Peyer's patch (tissue), 4 donors: ENCODE measurements around the gene SMAD2. TPM values are rescaled to one million over a fixed set of nuclear protein-coding genes. Genes with fewer than 3 reads are reported as not detected.

Experiments
- DNase-seq, 3 donors: peaks; one replicate each; pipeline ENCODE4 v3.0.0-alpha.2; 2017 to 2019
- H3K27ac ChIP-seq, 4 donors: fragments of 200-600 bp; sonication (generic); one replicate each; pipeline ENCODE4 v1.5.1; 2016 to 2019
- H3K27me3 ChIP-seq, 2 donors: fragments of 200-600 bp; sonication (generic); one replicate each; pipeline ENCODE4 v1.5.1; 2019
- H3K36me3 ChIP-seq, 3 donors: fragments of 200-600 bp; sonication (generic); one replicate each; pipeline ENCODE4 v1.5.1; 2016 to 2019
- H3K4me1 ChIP-seq, 4 donors: fragments of 200-600 bp; sonication (generic); one replicate each; pipeline ENCODE4 v1.5.1; 2016 to 2019
- H3K4me3 ChIP-seq, 4 donors: fragments of 200-600 bp; sonication (generic); 1 replicate in 3 of 4; 2 replicates in 1 of 4; pipeline ENCODE4 v1.5.1; 2016 to 2019; ENCODE audit warnings: mild to moderate bottlenecking in 1 of 4
- H3K9me3 ChIP-seq, 4 donors: fragments of 200-600 bp; sonication (generic); one replicate each; pipeline ENCODE4 v1.5.1; 2016 to 2019; ENCODE audit warnings: mild to moderate bottlenecking in 1 of 4
- CTCF ChIP-seq, 6 experiments: fragments of 450-650 bp in 4 of 6; fragments of 200-600 bp in 2 of 6; sonication (generic) in 1 of 6; IDR thresholded peaks; one replicate each; pipeline ENCODE4 v1.5.1; 2017 to 2019; ENCODE audit warnings: antibody characterized with exemption in 6 of 6, mild to moderate bottlenecking in 3 of 6, moderate library complexity in 1 of 6
- POLR2A ChIP-seq, 2 donors: fragments of 450-650 bp; IDR thresholded peaks; one replicate each; pipeline ENCODE4 v1.5.1; 2017; ENCODE audit warnings: antibody characterized with exemption in 2 of 2, mild to moderate bottlenecking in 2 of 2, moderate library complexity in 2 of 2
- total RNA-seq, 4 donors: library from RNA; depleted of rRNA; stranded (reverse); fragments of >200 nt; gene quantifications; one replicate each; pipeline ENCODE4 v1.1.0, GENCODE V29; 2016

SMAD2 gene
- total RNA-seq, 4 donors from 2014 or later, result 26.9 to 53.6 (median 38.6) TPM

DNA sequence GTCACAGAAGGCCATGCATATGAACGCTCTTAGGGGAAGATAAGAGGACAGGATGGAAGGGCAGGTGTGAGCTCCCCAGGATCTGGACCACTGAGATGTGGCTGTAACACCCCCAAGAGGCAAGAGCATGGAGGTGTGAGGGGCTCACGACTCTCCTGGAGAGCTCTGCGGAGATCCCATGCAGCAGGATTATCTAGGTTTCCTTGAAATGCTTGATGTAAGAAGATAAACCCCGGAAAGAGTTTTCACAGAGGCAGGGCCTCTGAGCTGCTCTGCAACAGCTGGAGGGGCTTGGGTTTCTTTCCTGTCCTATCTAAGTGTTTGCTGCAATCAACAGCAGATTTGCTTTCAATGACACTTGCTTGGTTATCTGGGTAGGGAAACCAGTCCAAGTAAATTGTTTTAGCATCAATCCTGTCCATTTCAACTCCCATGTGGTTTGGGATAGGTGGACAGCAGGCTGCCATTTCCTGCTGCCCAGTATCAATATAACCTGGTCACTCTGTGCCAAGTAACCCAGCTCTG is 138.9 kb downstream of the SMAD2 start:
- Histone ChIP-seq H3K4me1 (peaks cover 0 to 7% (median 0%) of the 10 kb centered on the region in 4 donors), H3K4me3 (no peak overlapping the region), H3K27ac (no peak overlapping the region), H3K36me3 (no peaks in the 10 kb centered on the region), H3K9me3 (no peaks in the 10 kb centered on the region), H3K27me3 (no peaks in the 10 kb centered on the region)
- DNase-seq, result no peak
- TF ChIP-seq POLR2A (IDR thresholded peaks at IDR 0.05), result no peak
- TF ChIP-seq CTCF (IDR thresholded peaks at IDR 0.05), result no peak

- DNase-seq, result no peak
- H3K4me3 ChIP-seq, result no peak overlapping the region
- peaks cover 0 to 1% (median 0%) of the 10 kb centered on the region in 4 donors for H3K4me1 ChIP-seq
- TF ChIP-seq CTCF (IDR thresholded peaks at IDR 0.05) (no peak), POLR2A (IDR thresholded peaks at IDR 0.05) (no peak)
- no peaks in the 10 kb centered on the region for H3K36me3 ChIP-seq
- H3K27ac ChIP-seq, result no peak overlapping the region
- no peaks in the 10 kb centered on the region for H3K27me3 ChIP-seq
- peaks cover 0 to 2% (median 1%) of the 10 kb centered on the region in 4 donors for H3K9me3 ChIP-seq
Observed at GRCh38 chr18:47790036-47790435, 140.4 kb downstream of the SMAD2 start.

DNA sequence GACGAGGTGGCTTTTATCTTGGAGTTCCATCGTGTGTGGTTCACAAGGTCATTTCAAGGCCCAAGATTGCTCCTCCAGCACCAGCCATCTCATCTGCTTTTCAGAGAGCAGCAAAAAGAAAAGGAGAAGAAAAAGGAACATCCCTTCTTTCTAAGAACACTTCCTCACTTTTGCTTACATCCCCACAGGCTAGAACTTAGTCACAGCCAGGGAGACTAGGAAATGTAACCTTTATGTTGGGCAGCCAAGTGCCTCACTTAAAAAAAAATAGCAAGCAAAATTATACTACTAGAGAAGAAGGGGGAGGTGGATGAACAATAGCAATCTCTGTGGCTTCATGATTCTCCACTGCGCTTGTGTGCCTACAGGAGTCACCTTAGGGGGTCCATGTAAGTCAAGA is 141.8 kb downstream of the SMAD2 start:
- no peak overlapping the region for H3K4me3 ChIP-seq
- H3K27me3 ChIP-seq, result no peaks in the 10 kb centered on the region
- H3K9me3 ChIP-seq, result peaks cover 0 to 11% (median 2%) of the 10 kb centered on the region in 4 donors
- H3K36me3 ChIP-seq, result no peaks in the 10 kb centered on the region
- no peaks in the 10 kb centered on the region for H3K4me1 ChIP-seq
- no peak for DNase-seq
- TF ChIP-seq CTCF (IDR thresholded peaks at IDR 0.05) (no peak), POLR2A (IDR thresholded peaks at IDR 0.05) (no peak)
- H3K27ac ChIP-seq, result no peak overlapping the region

DNA sequence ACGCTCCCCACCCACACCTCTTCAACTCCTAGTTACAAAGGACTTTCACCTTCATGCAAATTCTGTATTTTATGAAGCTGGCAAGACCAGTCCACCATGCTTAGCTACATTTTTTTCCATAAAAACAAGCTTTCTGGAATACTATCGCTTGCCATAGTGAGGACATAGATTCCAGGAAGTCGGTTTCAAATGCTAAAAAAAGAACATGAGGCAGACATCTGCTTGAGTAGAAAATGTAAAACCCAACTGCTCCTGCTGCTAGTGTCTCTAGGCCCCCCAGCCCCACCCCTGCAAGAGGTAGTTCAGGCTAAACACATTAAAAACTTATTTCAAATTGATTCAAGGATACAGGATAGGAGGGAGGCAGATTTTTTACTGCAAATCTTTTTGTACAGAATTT is 148.9 kb downstream of the SMAD2 start:
- no peaks in the 10 kb centered on the region for H3K36me3 ChIP-seq
- no peak for TF ChIP-seq CTCF (IDR thresholded peaks at IDR 0.05)
- TF ChIP-seq POLR2A (IDR thresholded peaks at IDR 0.05), result no peak
- H3K4me1 ChIP-seq, result no peaks in the 10 kb centered on the region
- no peak overlapping the region for H3K27ac ChIP-seq
- H3K9me3 ChIP-seq, result peaks cover 0 to 11% (median 5%) of the 10 kb centered on the region in 4 donors
- H3K4me3 ChIP-seq, result no peak overlapping the region
- no peak for DNase-seq
- no peaks in the 10 kb centered on the region for H3K27me3 ChIP-seq

- H3K9me3 ChIP-seq, result peaks cover 0 to 10% (median 4%) of the 10 kb centered on the region in 4 donors
- H3K4me1 ChIP-seq, result no peaks in the 10 kb centered on the region
- no peaks in the 10 kb centered on the region for H3K27me3 ChIP-seq
- no peak for DNase-seq
- no peaks in the 10 kb centered on the region for H3K36me3 ChIP-seq
- TF ChIP-seq POLR2A (IDR thresholded peaks at IDR 0.05) (no peak), CTCF (IDR thresholded peaks at IDR 0.05) (no peak)
- no peak overlapping the region for H3K27ac ChIP-seq
- no peak overlapping the region for H3K4me3 ChIP-seq
Observed at GRCh38 chr18:47780011-47780725, 150.3 kb downstream of the SMAD2 start.
